Heart left ventricle (tissue), 16 donors: ENCODE results near the gene CCDC86. TPM values are rescaled to one million over a fixed set of nuclear protein-coding genes. Genes with fewer than 3 reads are reported as not detected.
"Not testable (repeated sequence)": the region's sequence is repeated elsewhere in the genome, so short reads cannot be mapped to it uniquely, and the experiment has no call there.

Source experiments
- ATAC-seq, 4 donors: fragments of 200-7000 bp; cut with Tn5 transposase; one replicate each; pipeline ENCODE4 v1.9.1; 2020 to 2022; ENCODE audit warnings: moderate library complexity in 4 of 4, mild to moderate bottlenecking in 3 of 4, moderate number of reproducible peaks in 1 of 4
- DNase-seq, 5 donors: peaks; one replicate each; pipeline ENCODE4 v3.0.0-alpha.2; 2020
- H3K27ac ChIP-seq, 12 donors: fragments of 200-600 bp; sonication (generic) in 4 of 12; one replicate each; pipeline versions ENCODE4 v1.5.0 to v1.8.0; 2016 to 2022; ENCODE audit warnings: mild to moderate bottlenecking in 2 of 12
- H3K27me3 ChIP-seq, 9 donors: fragments of 200-600 bp; sonication (generic) in 2 of 9; one replicate each; pipeline versions ENCODE4 v1.5.1 to v1.8.0; 2016 to 2022; ENCODE audit warnings: mild to moderate bottlenecking in 3 of 9
- H3K36me3 ChIP-seq, 9 donors: fragments of 200-600 bp; sonication (generic) in 2 of 9; one replicate each; pipeline versions ENCODE4 v1.5.0 to v1.8.0; 2018 to 2022; ENCODE audit warnings: mild to moderate bottlenecking in 2 of 9
- H3K4me1 ChIP-seq, 12 donors: fragments of 200-600 bp; sonication (generic) in 4 of 12; one replicate each; pipeline versions ENCODE4 v1.5.0 to v1.8.0; 2016 to 2022; ENCODE audit warnings: mild to moderate bottlenecking in 3 of 12
- H3K4me3 ChIP-seq, 12 donors: fragments of 200-600 bp; sonication (generic) in 4 of 12; one replicate each; pipeline versions ENCODE4 v1.5.0 to v1.8.0; 2017 to 2022; ENCODE audit warnings: mild to moderate bottlenecking in 9 of 12, moderate library complexity in 4 of 12
- H3K9me3 ChIP-seq, 12 donors: fragments of 200-600 bp; sonication (generic) in 4 of 12; one replicate each; pipeline versions ENCODE4 v1.5.0 to v1.8.0; 2016 to 2022; ENCODE audit warnings: mild to moderate bottlenecking in 1 of 12
- POLR2A ChIP-seq, 2 donors: fragments of 450-650 bp; IDR thresholded peaks; one replicate each; pipeline ENCODE4 v1.6.1; 2017; ENCODE audit warnings: antibody characterized with exemption in 2 of 2, mild to moderate bottlenecking in 2 of 2, moderate library complexity in 2 of 2
- WGBS, 4 donors: extraction: QIAGEN DNeasy Blood & Tissue Kit in 2 of 4; methylation state at CpG; one replicate each; pipeline versions ENCODE4 v1.1.5 to v1.1.7; 2013 to 2018; 5-methylcytosine and 5-hydroxymethylcytosine counted together
- intact Hi-C, 10 donors: fragments of 100-400 bp; cut with DNase I; formaldehyde crosslinking; loops; one replicate each; pipeline versions ENCODE4 v1.11.1 to v1.14.2; 2022
- polyA plus RNA-seq, 2 donors: library from polyadenylated mRNA; stranded (reverse); fragments of 200-250 nt; gene quantifications; one replicate each; pipeline ENCODE4 v1.2.3, GENCODE V29; 2013
- total RNA-seq, 9 donors: library from RNA; depleted of rRNA in 2 of 9; stranded (reverse); fragments of >200 nt in 2 of 9; fragmentation: NEBNext Ultra II Directional in 3 of 9; extraction: Animal tissue kit (Norgen Biotek cat#: 25700) in 3 of 9; gene quantifications; one replicate each; pipeline versions ENCODE4 v1.1.0 to v1.2.4, GENCODE V29; 2016 to 2023
- TF ChIP-seq, protein P1 (sequence below), 12 donors: fragments of 200-600 bp; sonication (generic) in 4 of 12; IDR thresholded peaks; one replicate each; pipeline versions ENCODE4 v1.5.0 to v1.8.0; 2018 to 2022; ENCODE audit warnings: antibody characterized with exemption in 12 of 12, mild to moderate bottlenecking in 5 of 12
- donor health status: ischemic (EF 13 %, LVEDD 7.1; RV severe dilation, severe dysfunction).
- donor health status: healthy with polysubstance abuse.
- donor health status: DM: no; HTN: yes; CAD: no.
- donor health status: DM: no; HTN: no; CAD: no.
- donor health status: ischemic (EF 25% LVEDD 6.9; RV normal size, moderate dysfunction).
- donor health status: ischemic (EF 25% LVEDD 5.7; RV mildly dilated, moderate dysfunction).
- donor health status: healthy.
- donor health status: DM: yes; HTN: yes; CAD: no.
- donor health status: ischemic (EF 35%, LVEDD 5.7; RV mildly dilated, moderate dysfunction).
- donor health status: nonischemic (EF 11% LVEDD 7.7; RV severe dilation, severe dysfunction).
- donor health status: DM: yes; HTN: yes; CAD: no.
- donor health status: PGD.
- donor health status: ischemic (EF 29% LVEDD 5.4; RV normal size, mild dysfunction).
- donor health status: nonischemic (EF 23%, LVEDD 6.1; RV moderate dilation, normal function).

CCDC86 gene
- total and polyA plus RNA-seq, 11 donors, result 6.0 to 33.3 (median 10.1) TPM

DNA sequence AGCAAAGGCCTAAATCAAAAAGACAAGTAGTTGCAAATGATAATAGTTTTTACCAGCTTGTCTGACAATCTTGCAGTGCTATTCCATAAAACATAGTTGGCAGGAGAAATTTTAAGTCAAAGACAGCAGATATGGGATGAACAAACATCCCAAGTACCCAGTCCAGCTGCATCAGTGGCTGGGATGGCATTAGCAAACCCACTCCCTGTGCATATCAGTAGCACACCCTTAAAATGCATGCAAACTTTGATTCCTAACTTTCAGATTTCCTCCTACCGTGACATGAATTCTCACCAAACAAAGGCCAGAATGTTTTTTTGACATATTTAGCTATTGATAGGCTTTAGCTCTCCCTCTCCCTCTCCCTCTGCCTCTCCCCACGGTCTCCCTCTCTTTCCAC is 27.8 kb upstream of the CCDC86 start:
- Histone ChIP-seq H3K36me3 (no peaks in the 10 kb centered on the region), H3K27ac (no peak overlapping the region), H3K4me3 (no peak overlapping the region), H3K27me3 (no peaks in the 10 kb centered on the region), H3K9me3 (peaks cover 0 to 15% (median 11%) of the 10 kb centered on the region in 12 donors), H3K4me1 (peaks cover 0 to 5% (median 0%) of the 10 kb centered on the region in 12 donors)
- intact Hi-C loops, result no loop called here
- no peak for ATAC-seq
- WGBS, 4 donors, result 78 to 94% (median 92%) methylated on average over 2 of the region's 2 CpGs
- TF ChIP-seq POLR2A (IDR thresholded peaks at IDR 0.05), result no peak
- TF ChIP-seq, protein P1, sequence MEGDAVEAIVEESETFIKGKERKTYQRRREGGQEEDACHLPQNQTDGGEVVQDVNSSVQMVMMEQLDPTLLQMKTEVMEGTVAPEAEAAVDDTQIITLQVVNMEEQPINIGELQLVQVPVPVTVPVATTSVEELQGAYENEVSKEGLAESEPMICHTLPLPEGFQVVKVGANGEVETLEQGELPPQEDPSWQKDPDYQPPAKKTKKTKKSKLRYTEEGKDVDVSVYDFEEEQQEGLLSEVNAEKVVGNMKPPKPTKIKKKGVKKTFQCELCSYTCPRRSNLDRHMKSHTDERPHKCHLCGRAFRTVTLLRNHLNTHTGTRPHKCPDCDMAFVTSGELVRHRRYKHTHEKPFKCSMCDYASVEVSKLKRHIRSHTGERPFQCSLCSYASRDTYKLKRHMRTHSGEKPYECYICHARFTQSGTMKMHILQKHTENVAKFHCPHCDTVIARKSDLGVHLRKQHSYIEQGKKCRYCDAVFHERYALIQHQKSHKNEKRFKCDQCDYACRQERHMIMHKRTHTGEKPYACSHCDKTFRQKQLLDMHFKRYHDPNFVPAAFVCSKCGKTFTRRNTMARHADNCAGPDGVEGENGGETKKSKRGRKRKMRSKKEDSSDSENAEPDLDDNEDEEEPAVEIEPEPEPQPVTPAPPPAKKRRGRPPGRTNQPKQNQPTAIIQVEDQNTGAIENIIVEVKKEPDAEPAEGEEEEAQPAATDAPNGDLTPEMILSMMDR (IDR thresholded peaks at IDR 0.05), result no peak
- no peak for DNase-seq

DNA sequence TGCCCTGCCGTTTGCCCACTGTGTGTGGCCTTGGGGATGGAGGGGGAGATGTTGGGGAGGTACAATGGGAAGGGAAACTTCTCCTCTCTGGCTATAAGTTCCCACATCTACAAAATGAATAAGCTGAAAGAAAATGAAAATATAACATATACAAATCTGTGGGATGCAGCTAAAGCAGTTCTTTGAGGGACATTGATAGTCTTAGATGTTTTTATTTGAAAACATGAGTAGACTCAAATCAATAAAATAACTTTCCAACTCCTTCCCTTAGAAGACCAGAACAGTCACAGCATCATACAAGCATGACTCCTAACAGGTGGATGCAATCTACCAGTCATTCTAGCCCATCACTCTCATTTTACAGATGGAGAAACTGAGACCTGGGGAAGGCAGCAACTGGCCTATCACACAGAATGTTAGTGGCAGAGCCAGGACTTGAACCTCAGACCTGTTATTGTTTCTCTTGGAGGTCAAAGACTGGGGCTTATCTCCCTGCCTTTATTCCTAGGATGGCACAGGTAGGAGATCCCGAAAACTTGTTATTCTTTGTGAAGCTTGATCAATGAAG is 25.2 kb upstream of the CCDC86 start:
- Histone ChIP-seq H3K27me3 (no peaks in the 10 kb centered on the region), H3K9me3 (peaks cover 0 to 15% (median 11%) of the 10 kb centered on the region in 12 donors), H3K4me3 (no peak overlapping the region), H3K4me1 (no peaks in the 10 kb centered on the region), H3K36me3 (no peaks in the 10 kb centered on the region), H3K27ac (no peak overlapping the region)
- no peak for ATAC-seq
- DNase-seq, result no peak
- 91 to 92% (median 91%) methylated on average over 2 of the region's 2 CpGs for WGBS, 4 donors
- TF ChIP-seq, protein P1 (IDR thresholded peaks at IDR 0.05), result no peak
- TF ChIP-seq POLR2A (IDR thresholded peaks at IDR 0.05), result no peak
- intact Hi-C loops, result no loop called here

DNA sequence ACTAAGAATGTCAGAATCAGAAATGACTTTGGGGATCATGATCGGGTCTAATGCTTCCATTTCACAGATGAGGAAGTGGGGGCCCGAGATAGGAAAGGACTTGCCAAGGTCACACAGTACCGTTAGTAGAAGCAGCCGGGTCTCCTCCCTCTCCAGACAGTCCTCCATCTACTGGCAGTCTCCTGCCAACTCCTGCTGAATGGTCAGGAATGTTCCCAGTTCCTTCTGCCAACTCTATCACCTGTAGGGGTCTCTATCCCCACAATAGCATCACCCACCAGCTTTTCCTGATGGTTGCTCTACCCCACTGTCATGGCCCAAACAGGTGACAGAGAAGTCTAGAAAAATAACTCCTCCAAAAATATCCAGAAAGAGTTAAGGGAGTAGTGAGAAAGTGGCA is 23.9 kb upstream of the CCDC86 start:
- Histone ChIP-seq H3K27me3 (no peaks in the 10 kb centered on the region), H3K36me3 (no peaks in the 10 kb centered on the region), H3K4me1 (no peaks in the 10 kb centered on the region), H3K9me3 (peaks cover 0 to 15% (median 11%) of the 10 kb centered on the region in 12 donors), H3K4me3 (no peak overlapping the region), H3K27ac (no peak overlapping the region)
- DNase-seq (no peak), ATAC-seq (no peak)
- WGBS, 4 donors, result 73 to 82% (median 76%) methylated on average over 4 of the region's 4 CpGs
- intact Hi-C loops, result no loop called here
- TF ChIP-seq, protein P1 (IDR thresholded peaks at IDR 0.05), result no peak
- no peak for TF ChIP-seq POLR2A (IDR thresholded peaks at IDR 0.05)

DNA sequence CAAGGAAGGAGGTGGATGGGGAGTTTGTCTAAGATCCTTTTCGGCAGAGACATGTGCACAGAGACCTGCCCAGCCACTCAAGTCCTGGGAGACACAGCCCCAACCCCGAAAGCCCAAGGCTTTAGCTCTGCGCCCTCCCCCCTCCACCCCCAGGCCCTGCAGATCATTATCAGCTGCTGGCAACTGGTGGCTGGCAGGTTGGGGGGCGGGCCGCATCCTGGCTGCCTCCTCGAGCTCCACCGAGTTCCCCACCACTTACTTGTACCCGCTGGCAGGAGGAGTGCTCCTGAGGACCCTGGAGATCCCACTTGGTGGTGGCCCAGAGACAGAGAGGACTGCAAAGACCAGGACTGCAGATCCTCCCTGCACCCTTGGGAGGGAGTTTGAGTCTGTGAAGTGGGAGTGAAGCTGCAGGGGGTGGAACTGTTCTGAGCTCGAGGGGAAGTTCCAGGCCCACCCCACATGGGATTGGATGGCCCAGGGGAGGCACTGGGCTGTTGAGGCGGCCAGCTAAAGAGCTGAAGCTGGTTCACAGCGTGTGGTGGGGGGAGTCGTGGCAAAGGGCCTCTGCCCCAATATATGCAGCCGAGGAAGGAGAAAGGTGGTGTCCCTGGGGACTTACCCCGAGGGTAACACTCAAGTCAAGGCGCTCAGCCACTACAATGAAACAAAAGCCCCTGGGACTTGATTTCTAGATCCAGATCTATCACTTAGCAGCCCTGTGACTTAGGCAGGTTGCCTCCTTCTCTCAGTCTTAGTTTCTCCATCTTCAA is 19.9 kb upstream of the CCDC86 start:
- no peak for DNase-seq
- ATAC-seq, result no peak
- H3K4me3 ChIP-seq, result no peak overlapping the region
- WGBS, 4 donors, result 65 to 75% (median 70%) methylated on average over 8 to 15 of the region's 15 CpGs
- intact Hi-C loops, result no loop called here
- peaks cover 0 to 3% (median 0%) of the 10 kb centered on the region in 12 donors for H3K4me1 ChIP-seq
- no peak for TF ChIP-seq POLR2A (IDR thresholded peaks at IDR 0.05)
- TF ChIP-seq, protein P1 (IDR thresholded peaks at IDR 0.05), result no peak
- H3K27me3 ChIP-seq, result no peaks in the 10 kb centered on the region
- no peak overlapping the region for H3K27ac ChIP-seq
- no peaks in the 10 kb centered on the region for H3K36me3 ChIP-seq
- peaks cover 0 to 7% (median 3%) of the 10 kb centered on the region in 12 donors for H3K9me3 ChIP-seq

DNA sequence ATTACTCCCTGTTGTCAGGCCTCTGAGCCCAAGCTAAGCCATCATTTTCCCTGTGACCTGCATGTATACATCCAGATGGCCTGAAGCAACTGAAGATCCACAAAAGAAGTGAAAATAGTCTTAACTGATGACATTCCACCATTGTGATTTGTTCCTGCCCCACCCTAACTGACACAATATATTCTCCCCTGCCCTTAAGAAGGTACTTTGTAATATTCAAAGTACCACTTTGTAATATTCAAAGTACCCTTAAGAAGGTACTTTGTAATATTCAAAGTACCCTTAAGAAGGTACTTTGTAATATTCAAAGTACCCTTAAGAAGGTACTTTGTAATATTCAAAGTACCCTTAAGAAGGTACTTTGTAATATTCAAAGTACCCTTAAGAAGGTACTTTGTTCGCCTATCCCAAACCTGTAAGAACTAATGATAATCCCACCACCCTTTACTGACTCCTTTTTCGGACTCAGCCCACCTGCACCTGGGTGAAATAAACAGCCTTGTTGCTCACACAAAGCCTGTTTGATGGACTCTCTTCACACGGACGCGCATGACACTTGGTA is 18.1 kb upstream of the CCDC86 start:
- H3K4me1 ChIP-seq, H3K4me3 ChIP-seq, H3K36me3 ChIP-seq, ATAC-seq, H3K27ac ChIP-seq, DNase-seq, H3K9me3 ChIP-seq, H3K27me3 ChIP-seq, intact Hi-C loops: not testable (repeated sequence)
- WGBS, 4 donors, result 90 to 99% (median 94%) methylated on average over 5 of the region's 5 CpGs
